ENCODE data around the gene KAZALD1.
A peak's percentile ranks its signal among the peaks of the same experiment; 100 is the strongest.

The KAZALD1 gene

GRCh38 chr10:101046332-101047238 is 15.2 kb upstream of the KAZALD1 start (continued):
- TF ChIP-seq ZBTB49 (tag by site-specific recombination; IDR thresholded peaks at IDR 0.05; ENCODE audit: low read depth): no peak
- no peak for TF ChIP-seq ZSCAN18 (tag by site-specific recombination; IDR thresholded peaks at IDR 0.05)
- no peak for TF ChIP-seq ZNF544 (tag by site-specific recombination; IDR thresholded peaks at IDR 0.05)
- no peak for TF ChIP-seq ZSCAN16 (tag by site-specific recombination; IDR thresholded peaks at IDR 0.05)
- peak; percentile 97 for TF ChIP-seq OSR2 (tag by site-specific recombination; IDR thresholded peaks at IDR 0.05)
- TF ChIP-seq TRIM28 (IDR thresholded peaks at IDR 0.05; ENCODE audit: borderline replicate concordance, low read length): no peak
- TF ChIP-seq ZFP37 (tag by site-specific recombination; IDR thresholded peaks at IDR 0.05): no peak
- no peak for TF ChIP-seq ZSCAN4 (tag by site-specific recombination; IDR thresholded peaks at IDR 0.05)
- TF ChIP-seq ZNF514 (tag by site-specific recombination; IDR thresholded peaks at IDR 0.05): no peak
- no peak for TF ChIP-seq ZNF629 (tag by site-specific recombination; IDR thresholded peaks at IDR 0.05)
- TF ChIP-seq INSM2 (tag by site-specific recombination; IDR thresholded peaks at IDR 0.05): no peak
- TF ChIP-seq RBAK (tag by site-specific recombination; IDR thresholded peaks at IDR 0.05): no peak
- TF ChIP-seq ZNF302 (tag by site-specific recombination; IDR thresholded peaks at IDR 0.05; ENCODE audit: low read depth): no peak
- TF ChIP-seq ZNF398 (tag by site-specific recombination; IDR thresholded peaks at IDR 0.05): no peak
- TF ChIP-seq ZNF596 (tag by site-specific recombination; IDR thresholded peaks at IDR 0.05): no peak
- TF ChIP-seq ZNF341 (tag by site-specific recombination; IDR thresholded peaks at IDR 0.05; ENCODE audit: low read depth): 0 out of 2 replicates have a peak, but pooled peaks have one; percentile 12
- no peak for TF ChIP-seq ZNF350 (tag by site-specific recombination; IDR thresholded peaks at IDR 0.05)
- no peak for TF ChIP-seq ZNF426 (tag by site-specific recombination; IDR thresholded peaks at IDR 0.05)
- peak; percentile 26; the same call in 1 of the 2 replicates for TF ChIP-seq GLIS1 (tag by site-specific recombination; IDR thresholded peaks at IDR 0.05)
- no peak for TF ChIP-seq ZNF610 (tag by site-specific recombination; IDR thresholded peaks at IDR 0.05; ENCODE audit: borderline replicate concordance)
- peak; percentile 86 for TF ChIP-seq ZNF600 (tag by site-specific recombination; IDR thresholded peaks at IDR 0.05)
- no peak for TF ChIP-seq HOXC10 (CRISPR knock-in tag; IDR thresholded peaks at IDR 0.05)
- no peak for TF ChIP-seq ZNF830 (tag by site-specific recombination; IDR thresholded peaks at IDR 0.05; ENCODE audit: low read depth)
- TF ChIP-seq ZNF423 (tag by site-specific recombination; IDR thresholded peaks at IDR 0.05): no peak
- TF ChIP-seq ZNF169 (tag by site-specific recombination; IDR thresholded peaks at IDR 0.05): no peak
- no peak for TF ChIP-seq WT1 (tag by site-specific recombination; IDR thresholded peaks at IDR 0.05)
- no peak for TF ChIP-seq ZNF416 (tag by site-specific recombination; IDR thresholded peaks at IDR 0.05)
- TF ChIP-seq ZNF626 (tag by site-specific recombination; IDR thresholded peaks at IDR 0.05): no peak
- no peak for TF ChIP-seq ZNF571 (tag by site-specific recombination; IDR thresholded peaks at IDR 0.05)
- TF ChIP-seq ZNF701 (tag by site-specific recombination; IDR thresholded peaks at IDR 0.05): no peak
- TF ChIP-seq CTCF (tag by site-specific recombination; IDR thresholded peaks at IDR 0.05): peak; percentile 50; the same call in 1 of the 2 replicates

All from HEK293 (cell line).